ENCODE data around the gene CSNK1G3.

CSNK1G3 gene

DNA sequence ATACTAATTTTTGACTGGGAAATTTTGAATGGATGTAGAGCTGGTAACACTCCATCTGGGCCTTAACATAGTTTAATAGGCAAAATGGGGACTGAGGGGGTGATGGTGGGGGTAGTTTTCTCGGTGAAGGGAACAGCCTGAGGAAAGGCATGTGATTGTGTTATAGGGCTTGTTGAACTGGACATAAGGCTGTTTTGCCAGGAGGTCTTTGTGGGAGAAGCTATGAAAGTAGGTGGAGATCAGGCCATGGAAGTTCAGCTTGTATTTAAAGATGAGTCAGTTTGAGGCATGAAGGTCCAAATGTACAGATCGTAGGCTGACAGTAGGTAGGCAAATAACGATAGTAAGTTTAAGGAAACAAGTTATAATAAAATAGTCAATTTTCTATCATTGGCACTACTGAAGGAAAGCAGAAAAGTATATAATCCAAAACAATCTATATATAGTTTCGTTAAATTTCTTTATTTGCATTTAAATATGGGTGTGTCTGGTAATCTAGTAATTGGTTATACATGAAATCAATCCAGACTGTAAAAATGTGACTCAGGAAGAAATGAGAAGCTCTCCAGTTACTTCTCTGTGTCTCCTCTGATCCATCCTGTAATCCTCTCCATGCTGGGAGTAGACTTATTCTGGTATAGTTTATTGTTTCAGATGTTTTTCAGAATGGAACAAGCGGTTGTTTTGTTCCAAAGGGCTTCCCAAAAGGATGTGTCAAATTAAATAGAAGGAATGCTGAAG lies 2.8 kb downstream of the CSNK1G3 start:
- DNase-seq (ENCODE audit: low read depth): no peak

DNA sequence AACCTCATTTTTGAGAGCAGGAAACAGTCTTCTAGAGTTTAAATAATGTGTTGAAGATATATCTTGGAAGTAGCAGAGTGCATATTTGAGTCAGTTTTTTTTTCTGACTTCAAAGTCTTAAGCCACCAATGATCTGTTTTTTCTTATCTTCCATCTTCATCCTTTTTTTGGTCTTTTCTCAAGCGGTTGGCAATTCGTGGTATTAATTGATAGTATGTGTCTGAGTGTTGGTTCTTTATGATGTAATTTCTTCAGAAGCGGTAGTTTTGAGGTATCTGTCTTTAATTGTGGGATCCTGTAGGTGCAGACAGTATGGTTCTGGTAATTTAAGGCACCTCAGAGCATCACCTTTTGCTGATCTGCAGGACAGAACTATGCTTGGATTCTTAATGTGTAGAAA lies 3.9 kb downstream of the CSNK1G3 start:
- DNase-seq (ENCODE audit: low read depth): no peak

DNA sequence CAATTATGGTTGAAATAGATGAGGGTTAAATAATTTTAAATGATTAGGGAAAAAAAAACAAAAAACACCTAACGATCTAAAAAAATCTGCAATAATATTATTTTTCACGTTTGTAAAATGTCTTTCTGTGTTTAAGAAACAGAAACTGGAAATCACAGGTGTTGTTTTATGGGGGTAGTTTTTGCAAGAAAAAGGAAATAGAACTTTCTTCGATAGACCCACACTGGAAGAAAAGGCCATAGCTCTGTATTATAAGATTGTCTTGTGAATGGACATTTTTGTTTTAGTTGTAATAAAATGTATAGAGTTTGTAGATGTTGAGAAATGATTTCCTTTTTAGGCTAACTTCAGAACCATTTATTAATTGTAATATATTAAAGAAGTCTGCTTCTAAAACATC lies 5.5 kb downstream of the CSNK1G3 start:
- DNase-seq (ENCODE audit: low read depth): no peak

DNA sequence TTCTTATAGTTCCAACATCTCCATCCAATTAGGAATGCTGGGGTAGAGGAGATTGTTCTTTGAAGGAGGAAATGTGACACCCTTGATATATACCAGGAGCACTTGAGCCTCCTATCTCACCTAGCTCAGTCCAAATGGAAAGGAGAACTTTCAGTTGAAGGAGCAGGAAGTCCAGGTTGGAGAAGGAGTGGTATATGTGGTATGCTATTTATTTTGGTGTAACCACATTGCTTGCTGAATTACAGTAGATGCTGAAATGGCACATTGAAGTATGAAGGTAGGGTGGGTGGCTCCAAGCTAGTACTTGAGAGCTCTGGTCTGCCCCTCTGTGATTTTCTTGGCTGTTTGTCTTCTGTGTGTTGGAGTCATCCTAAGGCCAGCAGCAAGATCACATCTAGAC lies 6.1 kb downstream of the CSNK1G3 start:
- DNase-seq (ENCODE audit: low read depth): no peak

DNA sequence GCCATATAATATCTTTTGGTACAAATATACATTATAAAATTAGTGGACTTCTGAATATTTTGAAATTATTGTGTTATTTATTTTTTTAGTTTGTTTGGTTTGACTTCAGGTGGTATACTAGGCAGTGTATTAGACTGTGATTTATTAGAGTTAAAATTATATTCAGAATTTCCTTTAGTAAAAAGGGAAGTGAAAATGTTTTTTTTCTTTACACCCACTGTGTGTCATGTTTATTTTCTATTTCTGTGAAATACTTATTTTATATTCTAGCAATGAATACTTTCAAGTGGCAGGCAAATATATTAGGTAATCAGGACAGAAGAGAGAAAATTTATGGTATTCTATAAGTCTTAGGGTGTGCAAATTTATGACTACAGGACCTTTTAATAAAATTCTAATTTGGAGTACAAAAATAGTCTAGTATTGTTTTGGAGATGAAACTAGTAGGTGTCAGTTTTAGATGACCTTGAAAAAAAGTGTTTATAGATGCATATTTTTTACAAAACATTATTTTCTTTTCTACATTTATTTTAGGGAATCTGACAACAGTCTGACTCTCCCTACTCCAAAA lies 8.8 kb downstream of the CSNK1G3 start:
- DNase-seq (ENCODE audit: low read depth): no peak

DNA sequence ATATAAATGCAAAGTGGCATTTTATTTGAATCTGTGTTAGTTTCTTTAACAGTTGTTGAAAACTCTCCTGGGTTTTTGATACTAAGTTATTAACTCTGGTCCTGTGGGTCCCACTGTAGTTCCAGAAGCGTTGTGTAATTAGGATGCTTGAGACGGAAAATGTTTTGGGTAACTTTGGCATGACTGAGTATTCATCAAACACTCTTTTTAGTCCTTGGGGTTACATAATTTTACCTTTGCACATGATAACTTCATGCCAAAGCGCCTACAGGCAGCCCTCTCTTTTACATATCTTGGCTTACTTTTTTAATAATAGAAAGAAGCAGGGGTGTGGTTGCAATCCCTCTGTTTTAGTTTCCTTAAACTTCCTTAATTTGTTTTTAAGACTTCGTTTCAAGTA lies 12.2 kb downstream of the CSNK1G3 start:
- no peak for DNase-seq (ENCODE audit: low read depth)

DNA sequence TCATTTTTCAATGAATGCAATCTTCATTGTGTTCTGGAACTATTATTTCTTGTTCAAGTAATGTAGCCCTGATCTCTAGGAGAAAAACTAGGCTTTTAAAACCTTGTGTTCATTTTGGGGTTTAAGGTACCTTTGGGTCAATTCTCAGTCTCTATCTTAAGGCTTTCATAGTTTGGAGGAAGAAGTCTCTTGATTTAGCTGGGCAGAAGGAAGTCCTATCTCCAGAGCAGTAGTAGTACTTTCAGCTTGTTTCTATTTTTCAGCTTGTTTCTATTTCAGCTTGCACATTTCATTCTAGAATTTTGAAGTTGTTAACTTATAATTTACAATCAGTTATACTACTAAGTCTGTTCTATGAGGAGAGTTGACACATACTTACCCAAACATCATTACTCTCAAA lies 15.2 kb downstream of the CSNK1G3 start:
- DNase-seq (ENCODE audit: low read depth): no peak

DNA sequence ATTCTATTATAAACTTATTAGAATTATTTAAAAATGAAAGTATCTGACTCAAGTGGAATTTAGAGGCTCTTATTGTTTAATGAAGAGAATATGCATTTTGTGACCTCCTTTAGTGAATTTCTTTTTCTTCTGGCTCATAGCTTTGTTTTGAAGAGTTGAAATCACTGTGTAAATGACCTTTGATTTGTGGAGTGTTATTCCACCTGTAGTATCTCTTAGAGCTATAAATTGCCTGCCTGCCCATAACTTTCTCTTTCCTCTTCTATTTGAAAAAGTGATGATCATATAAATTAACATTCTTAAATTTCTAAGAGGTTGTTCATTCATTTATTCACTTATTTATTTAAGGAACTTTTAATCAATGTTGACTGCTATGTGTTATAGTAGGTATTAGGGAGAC lies 16.1 kb downstream of the CSNK1G3 start:
- DNase-seq (ENCODE audit: low read depth): no peak

DNA sequence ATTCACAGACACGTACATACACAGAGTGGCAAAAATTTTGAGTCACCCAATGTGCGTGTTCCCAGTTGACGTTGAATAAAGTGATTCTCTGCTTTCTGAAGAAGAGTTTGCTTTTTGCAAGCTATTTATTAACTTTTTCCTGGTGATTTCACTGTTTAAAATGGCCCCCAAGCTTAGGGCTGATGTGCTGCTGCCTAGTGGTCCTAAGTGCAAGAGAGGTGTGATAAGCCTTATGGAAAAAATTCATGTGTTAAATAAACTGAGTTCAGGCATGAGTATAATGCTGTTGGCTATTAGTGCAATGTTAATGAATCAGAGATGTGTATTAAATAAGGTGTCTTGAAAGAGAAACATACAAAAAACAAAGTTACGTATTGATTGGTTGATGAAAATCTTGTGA lies 16.9 kb downstream of the CSNK1G3 start:
- DNase-seq (ENCODE audit: low read depth): no peak

DNA sequence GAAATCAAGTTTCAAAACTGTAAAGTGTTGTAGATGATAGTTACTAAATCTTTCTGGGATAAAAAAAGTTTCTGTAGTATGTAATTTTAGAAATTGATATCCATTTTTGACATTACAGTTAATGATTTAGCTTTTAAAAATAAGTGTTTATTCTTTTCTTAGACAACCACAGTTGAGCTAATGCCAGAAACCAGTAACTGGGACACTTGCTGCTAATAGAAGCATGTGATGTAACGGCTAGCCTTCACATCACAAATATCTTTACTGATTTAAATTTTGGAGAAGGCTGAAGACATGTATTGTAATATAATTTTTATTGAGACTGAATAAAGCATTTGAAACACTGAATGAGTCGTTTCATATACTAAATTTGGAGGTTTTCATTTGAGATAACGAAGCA lies 18.8 kb downstream of the CSNK1G3 start:
- no peak for DNase-seq (ENCODE audit: low read depth)

DNA sequence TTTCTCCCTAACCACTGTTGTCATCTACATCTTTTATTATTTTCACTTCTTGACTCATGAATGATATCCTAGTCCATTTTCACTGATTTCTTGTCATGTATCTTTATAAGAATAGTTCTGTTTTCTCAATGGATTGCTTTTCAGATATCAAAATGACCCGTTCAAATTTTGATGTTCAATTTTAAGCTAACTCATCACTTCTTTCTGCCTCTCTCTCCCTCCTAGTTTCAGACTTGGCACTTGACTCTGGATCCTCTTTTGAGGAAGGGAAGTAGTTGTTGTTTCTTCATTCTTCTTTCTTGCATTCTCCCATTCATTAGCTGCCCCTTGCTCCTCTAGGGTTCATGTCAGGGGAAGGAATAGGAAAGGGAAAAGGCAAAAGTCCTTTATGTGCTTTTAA lies 23.7 kb downstream of the CSNK1G3 start:
- DNase-seq (ENCODE audit: low read depth): no peak

DNA sequence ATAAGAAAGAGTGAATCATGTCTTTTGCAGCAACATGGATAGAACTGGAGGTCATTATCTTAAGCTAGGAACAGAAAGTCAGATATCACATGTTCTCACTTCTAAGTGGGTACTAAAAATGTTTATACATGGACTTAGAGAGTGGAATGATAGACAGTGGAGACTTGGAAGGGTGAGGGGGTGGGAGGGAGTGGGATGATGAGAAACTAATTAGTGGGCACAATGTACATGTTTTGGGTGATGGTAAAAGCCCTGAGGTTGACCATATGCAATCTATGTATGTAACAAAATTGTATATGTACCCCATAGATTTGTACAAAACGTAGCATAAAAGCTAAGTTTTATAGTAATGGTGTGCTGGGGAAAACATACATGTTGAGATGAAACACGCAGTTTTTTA lies 25.3 kb downstream of the CSNK1G3 start:
- DNase-seq (ENCODE audit: low read depth): no peak

DNA sequence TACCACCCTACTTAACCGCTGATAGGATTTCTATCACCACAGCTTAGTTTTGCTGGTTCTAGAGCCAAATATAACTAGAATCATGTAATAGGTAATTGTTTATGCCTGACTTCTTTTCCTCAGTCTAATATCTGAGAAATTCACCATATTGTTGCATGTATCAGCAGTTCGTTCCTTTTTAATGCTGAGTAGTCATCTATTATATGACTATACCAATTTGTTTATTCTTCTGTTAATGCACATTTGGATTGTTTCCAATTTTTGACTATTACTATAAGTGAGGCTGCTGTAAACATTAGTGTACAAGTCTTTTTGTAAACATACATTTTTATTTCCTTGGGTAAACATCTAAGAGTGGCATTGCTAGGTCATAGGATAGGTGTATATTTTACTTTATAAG lies 25.9 kb downstream of the CSNK1G3 start:
- no peak for DNase-seq (ENCODE audit: low read depth)

DNA sequence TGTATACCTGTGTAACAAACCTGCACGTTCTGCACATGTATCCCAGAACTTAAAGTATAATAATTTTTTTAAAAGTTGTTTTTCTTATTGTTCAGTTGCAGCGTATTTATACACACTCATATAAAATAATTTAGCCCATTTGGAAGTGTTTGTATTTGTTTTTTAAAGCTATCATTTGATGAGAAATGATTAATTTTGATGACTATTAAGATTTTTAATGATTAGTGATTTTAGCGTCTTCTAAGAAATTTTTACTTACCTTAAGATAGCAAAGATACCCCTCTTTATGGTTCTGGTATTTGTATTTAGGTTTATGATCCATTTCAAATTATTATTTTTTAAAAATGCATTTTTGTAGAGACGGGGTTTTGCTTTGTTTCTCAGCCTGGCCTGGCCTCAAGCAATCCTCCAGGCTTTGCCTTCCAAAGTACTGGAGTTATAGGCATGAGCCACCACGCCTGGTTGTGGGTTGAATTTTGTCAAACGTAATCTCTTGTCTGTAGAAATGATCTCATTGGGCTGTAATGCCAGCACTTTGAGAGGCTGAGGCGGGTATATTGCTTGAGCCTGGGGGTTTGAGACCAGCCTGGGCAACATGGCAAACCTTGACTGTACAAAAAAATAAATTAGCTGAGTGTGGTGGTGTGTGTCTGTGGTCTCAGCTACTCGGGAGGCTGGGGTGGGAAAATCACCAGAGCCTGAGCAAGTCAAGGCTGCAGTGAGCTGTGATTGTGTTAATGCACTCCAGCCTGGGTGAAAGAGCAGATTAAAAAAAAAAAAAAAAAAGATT lies 26.9 kb downstream of the CSNK1G3 start:
- no peak for DNase-seq (ENCODE audit: low read depth)

DNA sequence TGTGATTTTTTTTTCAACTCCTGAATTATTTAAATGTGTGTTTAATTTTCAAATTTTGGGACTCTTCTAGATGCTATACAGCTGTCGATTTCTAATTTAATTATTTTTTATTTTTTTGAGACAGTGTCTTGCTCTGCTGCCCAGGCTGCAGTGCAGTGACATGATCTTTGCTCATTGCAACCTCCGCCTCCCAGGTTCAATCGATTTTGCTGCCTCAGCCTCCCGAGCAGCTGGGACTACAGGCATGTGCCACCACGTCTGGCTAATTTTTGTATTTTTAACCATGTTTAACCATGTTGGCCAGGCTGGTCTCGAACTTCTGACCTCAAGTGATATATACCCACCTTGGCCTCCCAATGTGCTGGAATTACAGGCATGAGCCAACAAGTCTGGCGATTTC lies 28.6 kb downstream of the CSNK1G3 start:
- no peak for DNase-seq (ENCODE audit: low read depth)

DNA sequence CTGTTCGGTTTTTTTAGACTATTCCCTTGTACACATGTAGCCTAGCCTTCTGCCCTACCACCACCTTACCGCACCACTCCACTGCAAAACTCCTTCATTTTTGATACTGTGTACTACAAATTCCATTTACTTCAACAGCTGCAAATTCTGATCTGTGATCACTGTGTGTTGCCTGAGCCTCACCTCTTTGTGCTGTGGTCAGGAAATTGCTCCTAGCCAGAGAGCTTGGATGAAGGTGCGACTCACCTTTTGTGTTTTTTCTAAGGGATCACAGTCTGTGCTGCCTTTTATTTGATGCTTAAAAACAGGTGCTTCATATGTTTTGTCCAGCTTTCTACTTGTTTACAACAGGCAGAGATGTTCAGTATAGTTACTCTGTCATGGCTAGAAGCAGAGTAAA lies 31.5 kb downstream of the CSNK1G3 start:
- no peak for DNase-seq (ENCODE audit: low read depth)

DNA sequence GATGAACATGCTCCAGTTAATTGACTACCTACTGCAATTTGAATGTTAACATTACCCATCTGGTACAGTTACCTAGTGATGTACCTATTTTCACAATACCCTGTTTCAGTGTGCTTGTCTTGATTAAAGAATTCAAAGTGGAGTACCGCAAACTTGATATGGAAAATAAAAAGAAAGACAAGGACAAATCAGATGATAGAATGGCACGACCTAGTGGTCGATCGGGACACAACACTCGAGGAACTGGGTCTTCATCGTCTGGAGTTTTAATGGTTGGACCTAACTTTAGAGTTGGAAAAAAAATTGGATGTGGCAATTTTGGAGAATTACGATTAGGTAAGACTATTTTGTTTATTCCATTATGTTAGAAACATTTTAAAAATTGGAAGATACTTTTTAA lies 33.5 kb downstream of the CSNK1G3 start:
- DNase-seq (ENCODE audit: low read depth): no peak

DNA sequence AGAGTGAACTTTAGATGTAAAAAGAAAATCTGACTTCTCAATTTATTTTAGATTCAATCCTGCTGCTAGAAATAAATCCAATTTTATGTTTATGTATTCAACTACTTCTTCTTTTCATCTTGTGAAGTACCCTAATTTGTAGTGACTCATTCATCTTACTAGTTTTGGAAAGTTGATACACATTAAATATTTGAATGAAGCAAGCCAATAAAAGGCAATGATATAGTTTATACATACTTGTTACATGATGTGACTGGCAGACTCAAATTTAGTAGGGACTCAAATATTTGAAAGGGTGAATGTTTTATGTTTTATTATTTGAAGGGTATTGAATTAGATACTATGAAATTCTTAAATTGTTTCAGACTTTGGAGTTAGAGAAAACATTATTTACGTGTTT lies 34.7 kb downstream of the CSNK1G3 start:
- DNase-seq (ENCODE audit: low read depth): no peak

DNA sequence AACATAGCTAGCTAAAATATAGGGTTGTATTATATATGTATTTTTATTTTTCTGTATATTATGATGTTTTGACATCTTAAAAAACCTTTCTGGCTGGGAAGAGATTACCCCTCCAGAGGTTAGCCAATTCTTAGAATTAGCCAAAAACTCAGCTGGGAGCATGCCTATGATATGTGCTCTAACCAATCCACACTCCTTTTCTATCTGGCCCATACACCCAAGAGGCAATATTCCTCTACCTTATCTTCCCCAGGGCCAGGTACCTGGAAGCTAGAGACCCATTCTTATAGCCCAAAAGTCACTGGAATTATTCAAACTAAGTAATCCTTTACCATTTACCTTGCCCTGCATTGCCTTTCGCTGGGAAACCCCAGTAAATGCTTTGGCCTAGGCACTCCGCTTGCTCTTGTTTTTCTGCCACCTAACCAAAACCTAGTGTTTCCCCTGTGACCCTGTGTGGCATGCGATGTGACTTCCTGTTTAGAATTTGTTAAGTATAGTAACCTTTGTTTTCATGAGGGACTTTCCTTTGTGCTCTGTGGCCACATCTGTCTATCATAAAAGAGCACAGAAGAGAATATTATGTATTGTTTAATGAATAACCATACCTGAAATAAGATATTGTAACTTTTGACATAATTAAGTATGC lies 37.4 kb downstream of the CSNK1G3 start:
- DNase-seq (ENCODE audit: low read depth): peak; percentile 19

DNA sequence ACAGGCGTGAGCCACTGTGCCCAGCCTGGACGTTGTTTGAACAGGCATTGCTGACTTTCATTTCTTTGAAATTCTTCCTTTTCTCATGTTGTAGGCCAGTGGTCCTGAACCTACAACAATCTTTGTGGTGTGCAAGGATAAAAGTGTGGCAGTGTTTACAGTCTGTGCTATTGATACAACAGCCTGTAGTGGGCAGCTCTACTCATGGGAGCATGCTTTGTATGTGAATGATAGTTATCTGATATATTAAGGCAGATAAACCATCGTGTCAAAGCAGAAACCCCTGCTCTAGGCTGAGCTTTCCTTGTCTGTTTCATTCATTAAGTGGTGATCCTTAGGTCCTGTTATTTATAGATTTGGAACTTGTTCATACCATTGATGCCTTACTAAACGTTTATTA lies 42.6 kb downstream of the CSNK1G3 start:
- DNase-seq (ENCODE audit: low read depth): no peak

DNA sequence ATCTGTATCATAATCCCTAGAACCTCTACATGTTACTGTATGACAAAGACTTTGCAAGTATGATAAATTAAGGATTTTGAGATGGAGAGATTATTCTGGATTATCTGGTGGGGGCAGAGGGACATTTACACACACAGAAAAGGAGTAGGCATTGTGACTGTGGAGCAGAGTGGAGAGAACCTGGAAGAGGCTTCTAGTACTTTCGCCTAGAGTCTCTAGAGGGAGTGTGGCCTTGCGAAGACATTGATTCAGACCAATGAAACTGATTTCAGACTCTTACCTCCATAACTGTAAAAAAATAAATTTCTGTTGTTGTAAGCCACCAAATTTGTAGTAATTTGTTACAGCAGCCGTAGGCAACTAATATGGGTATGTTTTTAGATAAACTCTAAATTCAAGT lies 45.9 kb downstream of the CSNK1G3 start:
- DNase-seq (ENCODE audit: low read depth): no peak

DNA sequence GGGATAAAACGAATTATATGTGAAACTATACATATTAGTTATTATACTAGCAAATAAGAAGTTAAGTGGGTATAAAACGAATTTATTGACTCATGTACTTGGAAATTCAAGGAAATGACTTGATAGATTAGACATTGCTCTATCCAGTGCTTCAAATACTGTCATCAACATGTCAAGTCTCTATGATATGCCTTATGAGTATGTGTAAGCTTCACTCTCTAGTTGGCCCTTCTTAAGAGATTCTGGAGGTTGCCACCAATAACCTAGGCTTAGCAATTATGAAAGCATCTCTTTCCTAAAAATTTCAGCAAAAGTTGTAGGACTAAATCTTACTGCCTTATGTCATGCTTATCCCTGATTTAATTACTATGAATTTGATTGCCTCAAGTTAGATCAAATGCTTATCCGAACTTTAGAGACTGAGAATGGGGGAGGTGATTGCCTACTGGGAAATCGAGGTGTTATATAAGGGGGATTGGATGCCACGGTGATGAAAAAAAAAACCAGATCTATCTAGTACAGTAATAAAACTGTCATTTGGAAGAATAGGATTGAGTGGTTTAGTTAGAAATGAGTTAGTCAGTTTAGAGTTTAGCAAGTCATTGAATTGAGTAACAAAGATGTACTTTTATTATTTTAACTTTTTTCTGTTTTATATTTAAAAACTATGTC lies 46.9 kb downstream of the CSNK1G3 start:
- no peak for DNase-seq (ENCODE audit: low read depth)

DNA sequence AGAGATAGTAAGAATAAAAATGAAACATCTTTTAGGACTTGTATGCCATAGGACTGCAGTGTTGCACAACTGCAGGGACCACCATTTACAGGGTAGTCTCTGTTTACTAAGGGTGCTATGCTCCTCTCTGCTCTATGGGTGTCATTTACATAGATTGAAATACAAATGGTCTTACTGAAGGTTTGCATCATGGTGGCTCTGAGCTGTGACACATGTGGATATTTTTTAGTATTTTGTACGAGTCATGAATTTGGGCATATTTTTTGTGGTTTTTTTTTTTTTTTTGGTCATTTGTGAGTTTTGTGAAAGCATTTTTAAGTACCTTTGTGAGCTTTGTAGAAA lies 47.4 kb downstream of the CSNK1G3 start:
- DNase-seq (ENCODE audit: low read depth): no peak
